Spleen (tissue), 7 donors: ENCODE data around the gene ADGRF3.

Source experiments
- CTCF ChIP-seq, 11 experiments: fragments of 200-600 bp in 7 of 11; fragments of 450-650 bp in 4 of 11; sonication (generic) in 4 of 11; IDR thresholded peaks in 8 of 11; conservative IDR thresholded peaks in 3 of 11; 1 replicate in 7 of 11; 2 replicates in 4 of 11; pipeline versions ENCODE4 v1.4.0 to v1.8.0; 2016 to 2021; ENCODE audit warnings: antibody characterized with exemption in 11 of 11, inconsistent platforms in 4 of 11, mild to moderate bottlenecking in 1 of 11
- POLR2AphosphoS5 ChIP-seq, 3 donors: sonication (generic); formaldehyde crosslinking; IDR thresholded peaks; one replicate each; pipeline ENCODE4 v1.5.1; 2017; ENCODE audit warnings: antibody characterized with exemption in 3 of 3
- donor health status: DM: no; HTN: no; CAD: no; lungs with moderate emphysema.
- donor health status: DM: no; HTN: no; CAD: no.
- donor health status: DM: no; HTN: no; CAD: no.

GRCh38 chr2:26298638-26299393 is 47.8 kb downstream of the ADGRF3 start:
- no peak for TF ChIP-seq CTCF (IDR thresholded peaks at IDR 0.05 in 8 of 11, conservative IDR thresholded peaks at IDR 0.05 in 3 of 11)
- peak in 2 of 3 donors; percentile 49 to 71 for TF ChIP-seq POLR2AphosphoS5 (IDR thresholded peaks at IDR 0.05)
